ENCODE data around the gene ADAMTS3. TPM values are rescaled to one million over a fixed set of nuclear protein-coding genes. Genes with fewer than 3 reads are reported as not detected.

Gene ADAMTS3
- polyA plus RNA-seq, 1 donor (not counting 4 experiments of a cell fraction or from before 2014, with no cell fraction given): 0.09 TPM

GRCh38 chr4:72440386-72440785, 128.6 kb downstream of the ADAMTS3 start:
- DNase-seq (ENCODE audit: low read depth, low spot score): no peak
- H3K4me3 ChIP-seq (ENCODE audit: control insufficient read depth in 2 of 3, extremely low read depth in 1 of 3, insufficient read depth in 2 of 3, low read depth in 1 of 3, low read length in 3 of 3): no peak overlapping the region
- FAIRE-seq: no peak
- H3K27ac ChIP-seq (ENCODE audit: control insufficient read depth, insufficient read depth, low read length): no peak overlapping the region
- H4K20me1 ChIP-seq (ENCODE audit: control insufficient read depth, extremely low read depth, insufficient read depth, low read length): no peaks in the 10 kb centered on the region
- no peaks in the 10 kb centered on the region for H3K4me1 ChIP-seq (ENCODE audit: control insufficient read depth, extremely low read depth, insufficient read depth, low read length)
- H3K36me3 ChIP-seq (ENCODE audit: control insufficient read depth in 2 of 2, extremely low read depth in 1 of 2, insufficient read depth in 2 of 2, low read length in 2 of 2): no peaks in the 10 kb centered on the region
- H3K9me1 ChIP-seq (ENCODE audit: control insufficient read depth, extremely low read depth, insufficient read depth, low read length): no peaks in the 10 kb centered on the region
- dilution Hi-C loops (cut with MboI; ENCODE audit: extremely low pct_ligation_motif_present, low sequenced_read_pairs): no loop called here
- H3K4me2 ChIP-seq (ENCODE audit: control insufficient read depth, extremely low read depth, insufficient read depth, low read depth, low read length): no peak overlapping the region
- H3K27me3 ChIP-seq (ENCODE audit: control insufficient read depth, extremely low read depth, insufficient read depth, low read length): no peaks in the 10 kb centered on the region
- TF ChIP-seq CTCF (optimal IDR thresholded peaks at IDR 0.05 in 1 of 3, IDR thresholded peaks at IDR 0.05 in 1 of 3, conservative IDR thresholded peaks at IDR 0.05 in 1 of 3; ENCODE audit: extremely low read depth in 1 of 3, insufficient read depth in 2 of 3, low read length in 3 of 3) (no peak), EZH2 (IDR thresholded peaks at IDR 0.05; ENCODE audit: low read length) (no peak)
- no peak overlapping the region for H2AFZ ChIP-seq (ENCODE audit: control insufficient read depth, low read length)
- H3K9ac ChIP-seq (ENCODE audit: control insufficient read depth, extremely low read depth, insufficient read depth, low read length): no peak overlapping the region
- H3K9me3 ChIP-seq (ENCODE audit: control insufficient read depth, low read depth, low read length): no peaks in the 10 kb centered on the region
- H3K79me2 ChIP-seq (ENCODE audit: control insufficient read depth, insufficient read depth, low read length): no peaks in the 10 kb centered on the region

GRCh38 chr4:72432975-72433374, 136.0 kb downstream of the ADAMTS3 start:
- DNase-seq (ENCODE audit: low read depth, low spot score) (no peak), FAIRE-seq (no peak)
- H3K27ac ChIP-seq (ENCODE audit: control insufficient read depth, insufficient read depth, low read length): no peak overlapping the region
- H2AFZ ChIP-seq (ENCODE audit: control insufficient read depth, low read length): no peak overlapping the region
- dilution Hi-C loops (cut with MboI; ENCODE audit: extremely low pct_ligation_motif_present, low sequenced_read_pairs): no loop called here
- H3K9me1 ChIP-seq (ENCODE audit: control insufficient read depth, extremely low read depth, insufficient read depth, low read length): no peaks in the 10 kb centered on the region
- H3K4me3 ChIP-seq (ENCODE audit: control insufficient read depth in 2 of 3, extremely low read depth in 1 of 3, insufficient read depth in 2 of 3, low read depth in 1 of 3, low read length in 3 of 3): no peak overlapping the region
- no peaks in the 10 kb centered on the region for H4K20me1 ChIP-seq (ENCODE audit: control insufficient read depth, extremely low read depth, insufficient read depth, low read length)
- H3K4me1 ChIP-seq (ENCODE audit: control insufficient read depth, extremely low read depth, insufficient read depth, low read length): no peaks in the 10 kb centered on the region
- no peak overlapping the region for H3K9ac ChIP-seq (ENCODE audit: control insufficient read depth, extremely low read depth, insufficient read depth, low read length)
- H3K4me2 ChIP-seq (ENCODE audit: control insufficient read depth, extremely low read depth, insufficient read depth, low read depth, low read length): no peak overlapping the region
- no peaks in the 10 kb centered on the region for H3K79me2 ChIP-seq (ENCODE audit: control insufficient read depth, insufficient read depth, low read length)
- H3K36me3 ChIP-seq (ENCODE audit: control insufficient read depth in 2 of 2, extremely low read depth in 1 of 2, insufficient read depth in 2 of 2, low read length in 2 of 2): no peaks in the 10 kb centered on the region
- no peak for TF ChIP-seq CTCF (optimal IDR thresholded peaks at IDR 0.05 in 1 of 3, IDR thresholded peaks at IDR 0.05 in 1 of 3, conservative IDR thresholded peaks at IDR 0.05 in 1 of 3; ENCODE audit: extremely low read depth in 1 of 3, insufficient read depth in 2 of 3, low read length in 3 of 3)
- no peak for TF ChIP-seq EZH2 (IDR thresholded peaks at IDR 0.05; ENCODE audit: low read length)
- peaks cover 4% of the 10 kb centered on the region for H3K27me3 ChIP-seq (ENCODE audit: control insufficient read depth, extremely low read depth, insufficient read depth, low read length)
- no peaks in the 10 kb centered on the region for H3K9me3 ChIP-seq (ENCODE audit: control insufficient read depth, low read depth, low read length)

Data from keratinocyte (primary cell).